GM21447 (cell line): ENCODE data around the gene ZNF423.

Experiments used
- ATAC-seq: cut with Tn5 transposase; IDR thresholded peaks from one replicate; pipeline ENCODE4 v1.9.1; 2021; ENCODE audit not compliant: unreplicated experiment

Gene ZNF423

GRCh38 chr16:49502136-49502881 lies 353.6 kb downstream of the ZNF423 start:
- no peak for ATAC-seq

GRCh38 chr16:49499869-49500610 lies 355.9 kb downstream of the ZNF423 start:
- ATAC-seq: no peak

DNA sequence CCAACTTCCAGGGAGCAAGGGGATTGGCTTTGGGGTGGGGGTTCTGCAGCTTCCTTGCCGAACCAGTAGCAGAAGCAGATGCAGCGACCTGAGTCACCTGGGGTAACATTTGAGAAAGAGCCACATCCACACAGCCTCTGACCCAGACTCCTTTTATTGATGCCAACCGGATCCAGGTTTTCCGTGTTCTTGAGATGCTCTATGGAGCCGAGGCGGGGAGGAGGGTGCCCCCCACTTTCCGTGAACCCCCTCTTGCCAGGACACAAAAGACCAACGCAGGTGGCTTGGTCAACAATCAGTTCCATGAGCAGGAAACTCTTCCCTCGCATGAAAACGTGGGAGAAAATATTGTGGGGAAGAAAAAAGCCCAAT lies 356.5 kb downstream of the ZNF423 start:
- ATAC-seq: no peak

GRCh38 chr16:49498666-49499413 lies 357.1 kb downstream of the ZNF423 start:
- ATAC-seq: no peak

GRCh38 chr16:49498264-49498663 lies 357.6 kb downstream of the ZNF423 start:
- ATAC-seq: no peak

DNA sequence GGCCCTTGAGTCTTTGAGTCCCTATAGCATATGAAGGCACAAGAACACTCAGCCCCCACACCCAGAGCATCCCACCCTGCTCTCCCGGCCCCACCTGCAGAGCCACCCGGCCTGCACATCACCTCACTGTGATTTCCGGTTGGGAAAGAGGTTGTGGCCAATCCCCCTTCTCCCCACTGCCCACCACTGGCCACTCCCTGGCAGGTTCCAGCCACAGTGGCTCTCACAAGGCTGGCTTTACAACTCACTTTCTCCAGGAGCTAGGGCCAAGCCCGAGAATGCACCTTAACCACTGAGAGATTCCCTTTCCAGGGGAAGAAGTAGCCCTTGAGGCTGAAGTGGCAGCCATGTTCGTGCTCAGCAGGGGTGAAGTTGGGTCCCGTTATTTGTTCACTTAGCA lies 358.4 kb downstream of the ZNF423 start:
- no peak for ATAC-seq

GRCh38 chr16:49496656-49497055 lies 359.3 kb downstream of the ZNF423 start:
- no peak for ATAC-seq

GRCh38 chr16:49495596-49496355 lies 360.1 kb downstream of the ZNF423 start:
- no peak for ATAC-seq

DNA sequence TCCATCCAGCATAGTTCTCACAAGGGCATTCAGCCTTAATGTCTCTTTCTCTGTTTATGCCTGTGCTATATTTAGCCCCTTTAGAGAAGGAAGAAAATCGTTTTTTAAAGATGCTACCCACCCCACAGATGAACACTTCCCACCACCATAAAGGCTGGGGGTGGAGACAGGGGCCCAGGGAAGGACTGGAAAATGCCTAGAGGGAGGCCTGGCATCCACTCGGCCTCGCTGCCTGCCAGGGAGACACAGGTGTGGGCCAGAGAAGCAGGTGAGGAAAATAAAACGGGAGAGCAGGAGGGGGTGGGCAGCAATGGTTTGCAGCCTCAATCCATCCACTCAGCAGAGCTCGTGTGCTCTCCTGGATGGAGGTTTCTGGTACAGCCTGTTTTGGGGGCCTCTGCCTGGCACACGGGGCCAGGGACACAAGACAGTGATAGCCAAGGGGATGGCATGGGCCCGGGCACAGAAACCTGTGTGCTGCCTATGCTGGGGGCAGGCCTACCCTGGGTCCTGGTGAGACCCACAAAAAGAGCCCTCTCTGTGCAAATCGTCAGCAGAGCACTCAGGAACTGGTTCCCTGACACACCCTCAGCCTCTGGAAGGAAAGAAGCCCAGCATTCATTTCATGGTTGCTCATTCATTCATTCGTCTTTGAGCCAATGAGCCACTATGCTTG lies 360.9 kb downstream of the ZNF423 start:
- ATAC-seq: no peak

DNA sequence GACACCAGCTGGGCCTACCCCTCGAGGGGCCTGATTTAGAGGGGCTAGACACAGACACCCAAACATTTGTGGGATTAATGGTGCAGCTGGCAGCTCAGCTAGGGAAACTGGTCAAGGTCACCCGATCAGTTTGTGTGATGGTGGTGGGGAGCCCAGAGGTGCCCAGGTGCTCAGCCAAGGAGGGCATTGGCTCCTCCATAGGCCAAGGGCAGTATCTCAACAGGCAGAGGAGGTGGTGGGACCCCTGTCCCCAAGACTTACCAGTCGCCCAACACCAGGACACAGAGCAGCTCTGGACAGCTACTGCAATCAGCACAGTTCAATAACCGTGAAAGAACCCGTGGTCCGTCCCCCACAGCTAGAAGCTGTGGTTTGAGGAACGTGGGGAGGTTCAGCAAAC lies 361.4 kb downstream of the ZNF423 start:
- no peak for ATAC-seq

- ATAC-seq: no peak
These were observed 362.1 kb downstream of the ZNF423 start for GRCh38 chr16:49493836-49494235.

GRCh38 chr16:49492896-49493626 lies 362.9 kb downstream of the ZNF423 start:
- ATAC-seq: no peak

DNA sequence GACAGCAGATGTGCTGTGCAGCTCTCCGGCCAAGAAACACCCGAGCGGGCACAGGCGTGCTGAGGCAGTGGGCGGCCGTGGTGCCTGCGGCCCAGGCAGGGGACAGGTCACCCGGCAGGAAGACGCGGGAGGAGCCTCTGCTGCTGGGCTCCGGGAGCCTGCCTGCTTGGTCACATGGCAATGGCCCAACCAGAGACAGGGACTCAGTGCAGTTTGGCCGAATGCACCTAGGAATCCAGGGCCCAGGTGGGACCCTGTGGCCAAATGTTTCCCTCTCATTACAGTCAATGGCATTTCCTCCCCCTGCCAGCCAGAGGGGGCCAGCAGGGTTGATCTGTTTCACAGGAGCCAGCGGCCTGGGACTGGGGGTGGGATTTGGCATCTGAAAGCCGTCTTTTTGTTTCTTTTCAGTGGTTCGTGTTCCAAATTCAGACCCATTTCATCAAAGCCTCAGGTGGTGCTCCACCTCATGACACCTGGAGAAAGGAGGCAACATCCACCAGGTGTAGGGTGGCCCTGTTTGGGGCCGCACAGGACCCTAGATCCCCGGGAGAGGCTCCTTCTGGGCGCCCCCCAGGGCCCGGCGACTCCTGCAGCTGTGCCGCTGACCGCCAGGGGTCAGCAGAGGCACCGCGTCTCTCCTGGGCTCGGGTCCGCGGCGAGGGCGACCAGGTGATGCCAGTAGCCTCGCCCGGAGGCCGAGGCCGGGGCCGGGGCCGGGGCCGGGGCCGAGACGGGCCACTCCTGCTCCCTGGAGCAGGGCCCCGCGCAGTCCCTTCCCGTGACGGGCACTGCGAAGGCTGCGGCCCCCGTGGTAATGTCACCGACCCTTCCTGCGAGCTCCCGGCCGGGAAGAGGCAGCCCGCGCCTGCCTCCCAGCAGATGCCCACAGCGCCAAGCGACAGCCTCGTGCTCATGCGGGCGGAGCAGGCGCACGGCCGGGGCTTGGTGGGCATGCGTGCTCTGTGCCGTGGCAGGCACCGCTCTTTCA lies 363.8 kb downstream of the ZNF423 start:
- ATAC-seq: no peak

- ATAC-seq: no peak
These were observed 364.7 kb downstream of the ZNF423 start for GRCh38 chr16:49491106-49491670.

- ATAC-seq: no peak
These were observed 365.6 kb downstream of the ZNF423 start for GRCh38 chr16:49490321-49490705.

GRCh38 chr16:49489686-49490320 lies 366.1 kb downstream of the ZNF423 start:
- no peak for ATAC-seq

DNA sequence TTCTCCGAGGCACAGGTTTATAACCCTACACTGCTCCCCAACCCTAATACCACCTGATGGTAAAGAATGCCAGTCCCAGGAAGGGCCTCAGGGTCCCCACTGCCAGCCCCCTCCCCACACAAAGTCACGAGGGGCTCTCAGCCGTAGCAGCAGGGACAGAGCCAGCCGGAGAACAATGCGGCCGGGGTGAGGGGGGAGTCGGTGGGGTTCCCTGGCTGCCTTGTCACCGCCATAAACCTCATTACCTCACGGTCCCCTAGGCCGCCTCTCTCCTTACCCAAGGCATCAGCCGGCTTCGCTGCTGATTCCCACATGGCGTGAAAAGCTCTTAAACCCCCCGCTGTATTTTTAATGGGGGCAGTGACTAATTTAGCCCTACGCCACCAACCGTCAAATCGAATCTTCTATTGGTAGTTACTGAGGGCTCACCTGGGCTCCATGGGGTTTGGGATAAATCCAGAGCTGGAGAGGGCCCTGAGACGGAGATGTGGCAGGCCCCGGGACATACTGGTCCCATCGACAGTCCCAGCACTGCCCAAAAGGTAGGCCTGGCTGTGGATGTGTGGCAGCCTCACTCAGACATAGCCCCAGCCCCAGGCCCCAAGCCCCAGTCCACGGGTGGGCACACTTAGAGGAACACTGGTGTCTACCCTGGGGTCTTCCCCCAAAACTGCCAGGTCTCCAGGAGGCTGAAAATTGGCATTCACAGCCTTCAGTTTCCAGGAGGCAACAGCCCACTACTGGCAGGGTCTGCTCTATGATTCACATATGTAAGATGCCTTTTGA lies 367.0 kb downstream of the ZNF423 start:
- no peak for ATAC-seq
